Stomach (tissue), 4 donors: ENCODE measurements around the gene PRRT3.

Experiments
- EP300 ChIP-seq: sonication (generic); formaldehyde crosslinking; IDR thresholded peaks from one replicate; pipeline ENCODE4 v1.6.1; 2017; ENCODE audit warnings: antibody characterized with exemption
- POLR2A ChIP-seq, 4 donors: fragments of 450-650 bp; IDR thresholded peaks; one replicate each; pipeline ENCODE4 v1.6.1; 2016; ENCODE audit warnings: antibody characterized with exemption in 4 of 4, control low read depth in 2 of 4, mild to moderate bottlenecking in 1 of 4, moderate library complexity in 1 of 4
- TF ChIP-seq, protein P1 (sequence below), 7 experiments: fragments of 450-650 bp in 4 of 7; fragments of 200-600 bp in 3 of 7; sonication (generic) in 3 of 7; IDR thresholded peaks; one replicate each; pipeline ENCODE4 v1.5.1; 2016 to 2019; ENCODE audit warnings: antibody characterized with exemption in 7 of 7, control low read depth in 2 of 7, mild to moderate bottlenecking in 1 of 7

DNA sequence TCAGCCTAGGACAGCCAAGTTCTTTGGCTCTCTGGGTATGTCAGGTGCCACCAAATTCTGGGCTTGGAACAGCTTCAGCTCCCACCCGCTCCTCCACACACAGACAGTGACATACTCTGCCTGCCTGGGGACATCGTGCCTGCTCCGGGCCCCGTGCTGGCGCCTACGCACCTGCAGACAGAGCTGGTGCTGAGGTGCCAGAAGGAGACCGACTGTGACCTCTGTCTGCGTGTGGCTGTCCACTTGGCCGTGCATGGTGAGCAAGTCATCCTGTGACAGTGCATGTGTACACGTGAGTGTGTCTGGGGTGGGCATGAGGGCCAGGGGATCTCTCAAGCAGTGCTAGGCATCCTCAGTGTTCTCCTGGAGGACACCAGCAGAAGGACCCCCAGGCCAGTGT lies 34.4 kb downstream of the PRRT3 start:
- TF ChIP-seq, protein P1, sequence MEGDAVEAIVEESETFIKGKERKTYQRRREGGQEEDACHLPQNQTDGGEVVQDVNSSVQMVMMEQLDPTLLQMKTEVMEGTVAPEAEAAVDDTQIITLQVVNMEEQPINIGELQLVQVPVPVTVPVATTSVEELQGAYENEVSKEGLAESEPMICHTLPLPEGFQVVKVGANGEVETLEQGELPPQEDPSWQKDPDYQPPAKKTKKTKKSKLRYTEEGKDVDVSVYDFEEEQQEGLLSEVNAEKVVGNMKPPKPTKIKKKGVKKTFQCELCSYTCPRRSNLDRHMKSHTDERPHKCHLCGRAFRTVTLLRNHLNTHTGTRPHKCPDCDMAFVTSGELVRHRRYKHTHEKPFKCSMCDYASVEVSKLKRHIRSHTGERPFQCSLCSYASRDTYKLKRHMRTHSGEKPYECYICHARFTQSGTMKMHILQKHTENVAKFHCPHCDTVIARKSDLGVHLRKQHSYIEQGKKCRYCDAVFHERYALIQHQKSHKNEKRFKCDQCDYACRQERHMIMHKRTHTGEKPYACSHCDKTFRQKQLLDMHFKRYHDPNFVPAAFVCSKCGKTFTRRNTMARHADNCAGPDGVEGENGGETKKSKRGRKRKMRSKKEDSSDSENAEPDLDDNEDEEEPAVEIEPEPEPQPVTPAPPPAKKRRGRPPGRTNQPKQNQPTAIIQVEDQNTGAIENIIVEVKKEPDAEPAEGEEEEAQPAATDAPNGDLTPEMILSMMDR (IDR thresholded peaks at IDR 0.05), result no peak
- TF ChIP-seq POLR2A (IDR thresholded peaks at IDR 0.05) (no peak), EP300 (no peak)
